ENCODE results near the gene GPR160. TPM values are rescaled to one million over a fixed set of nuclear protein-coding genes. Genes with fewer than 3 reads are reported as not detected.

GPR160 gene
- total RNA-seq, 1 experiment from 2014 or later = 9.9 TPM

DNA sequence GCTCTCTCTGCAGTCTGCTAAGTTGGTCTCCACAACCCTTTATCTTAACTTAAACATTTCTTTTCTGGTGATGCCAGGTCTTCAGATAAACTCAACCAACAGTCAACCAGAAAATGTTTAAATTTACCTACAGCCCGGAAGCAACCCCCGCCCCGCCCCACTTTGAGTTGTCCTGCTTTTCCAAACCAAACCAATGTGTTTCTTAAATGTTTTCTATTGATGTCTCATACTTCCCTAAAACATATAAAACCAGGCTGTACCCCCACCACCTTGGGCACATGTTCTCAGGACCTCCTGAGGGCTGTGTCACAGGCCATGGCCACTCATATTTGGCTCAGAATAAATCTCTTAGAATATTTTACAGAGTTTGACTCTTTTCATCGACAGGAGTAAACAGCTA lies 13.2 kb upstream of the GPR160 start (continued):
- TF ChIP-seq, protein P1, sequence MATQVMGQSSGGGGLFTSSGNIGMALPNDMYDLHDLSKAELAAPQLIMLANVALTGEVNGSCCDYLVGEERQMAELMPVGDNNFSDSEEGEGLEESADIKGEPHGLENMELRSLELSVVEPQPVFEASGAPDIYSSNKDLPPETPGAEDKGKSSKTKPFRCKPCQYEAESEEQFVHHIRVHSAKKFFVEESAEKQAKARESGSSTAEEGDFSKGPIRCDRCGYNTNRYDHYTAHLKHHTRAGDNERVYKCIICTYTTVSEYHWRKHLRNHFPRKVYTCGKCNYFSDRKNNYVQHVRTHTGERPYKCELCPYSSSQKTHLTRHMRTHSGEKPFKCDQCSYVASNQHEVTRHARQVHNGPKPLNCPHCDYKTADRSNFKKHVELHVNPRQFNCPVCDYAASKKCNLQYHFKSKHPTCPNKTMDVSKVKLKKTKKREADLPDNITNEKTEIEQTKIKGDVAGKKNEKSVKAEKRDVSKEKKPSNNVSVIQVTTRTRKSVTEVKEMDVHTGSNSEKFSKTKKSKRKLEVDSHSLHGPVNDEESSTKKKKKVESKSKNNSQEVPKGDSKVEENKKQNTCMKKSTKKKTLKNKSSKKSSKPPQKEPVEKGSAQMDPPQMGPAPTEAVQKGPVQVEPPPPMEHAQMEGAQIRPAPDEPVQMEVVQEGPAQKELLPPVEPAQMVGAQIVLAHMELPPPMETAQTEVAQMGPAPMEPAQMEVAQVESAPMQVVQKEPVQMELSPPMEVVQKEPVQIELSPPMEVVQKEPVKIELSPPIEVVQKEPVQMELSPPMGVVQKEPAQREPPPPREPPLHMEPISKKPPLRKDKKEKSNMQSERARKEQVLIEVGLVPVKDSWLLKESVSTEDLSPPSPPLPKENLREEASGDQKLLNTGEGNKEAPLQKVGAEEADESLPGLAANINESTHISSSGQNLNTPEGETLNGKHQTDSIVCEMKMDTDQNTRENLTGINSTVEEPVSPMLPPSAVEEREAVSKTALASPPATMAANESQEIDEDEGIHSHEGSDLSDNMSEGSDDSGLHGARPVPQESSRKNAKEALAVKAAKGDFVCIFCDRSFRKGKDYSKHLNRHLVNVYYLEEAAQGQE (IDR thresholded peaks at IDR 0.05; ENCODE audit: low read depth) = no peak
- TF ChIP-seq, protein P2, sequence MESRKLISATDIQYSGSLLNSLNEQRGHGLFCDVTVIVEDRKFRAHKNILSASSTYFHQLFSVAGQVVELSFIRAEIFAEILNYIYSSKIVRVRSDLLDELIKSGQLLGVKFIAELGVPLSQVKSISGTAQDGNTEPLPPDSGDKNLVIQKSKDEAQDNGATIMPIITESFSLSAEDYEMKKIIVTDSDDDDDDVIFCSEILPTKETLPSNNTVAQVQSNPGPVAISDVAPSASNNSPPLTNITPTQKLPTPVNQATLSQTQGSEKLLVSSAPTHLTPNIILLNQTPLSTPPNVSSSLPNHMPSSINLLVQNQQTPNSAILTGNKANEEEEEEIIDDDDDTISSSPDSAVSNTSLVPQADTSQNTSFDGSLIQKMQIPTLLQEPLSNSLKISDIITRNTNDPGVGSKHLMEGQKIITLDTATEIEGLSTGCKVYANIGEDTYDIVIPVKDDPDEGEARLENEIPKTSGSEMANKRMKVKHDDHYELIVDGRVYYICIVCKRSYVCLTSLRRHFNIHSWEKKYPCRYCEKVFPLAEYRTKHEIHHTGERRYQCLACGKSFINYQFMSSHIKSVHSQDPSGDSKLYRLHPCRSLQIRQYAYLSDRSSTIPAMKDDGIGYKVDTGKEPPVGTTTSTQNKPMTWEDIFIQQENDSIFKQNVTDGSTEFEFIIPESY (IDR thresholded peaks at IDR 0.05; ENCODE audit: extremely low read depth, insufficient replicate concordance, low read length) = no peak
- TF ChIP-seq, protein P3, sequence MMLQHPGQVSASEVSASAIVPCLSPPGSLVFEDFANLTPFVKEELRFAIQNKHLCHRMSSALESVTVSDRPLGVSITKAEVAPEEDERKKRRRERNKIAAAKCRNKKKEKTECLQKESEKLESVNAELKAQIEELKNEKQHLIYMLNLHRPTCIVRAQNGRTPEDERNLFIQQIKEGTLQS (IDR thresholded peaks at IDR 0.05) = no peak
- no peak for TF ChIP-seq CEBPB (IDR thresholded peaks at IDR 0.05; ENCODE audit: low read depth)

DNA sequence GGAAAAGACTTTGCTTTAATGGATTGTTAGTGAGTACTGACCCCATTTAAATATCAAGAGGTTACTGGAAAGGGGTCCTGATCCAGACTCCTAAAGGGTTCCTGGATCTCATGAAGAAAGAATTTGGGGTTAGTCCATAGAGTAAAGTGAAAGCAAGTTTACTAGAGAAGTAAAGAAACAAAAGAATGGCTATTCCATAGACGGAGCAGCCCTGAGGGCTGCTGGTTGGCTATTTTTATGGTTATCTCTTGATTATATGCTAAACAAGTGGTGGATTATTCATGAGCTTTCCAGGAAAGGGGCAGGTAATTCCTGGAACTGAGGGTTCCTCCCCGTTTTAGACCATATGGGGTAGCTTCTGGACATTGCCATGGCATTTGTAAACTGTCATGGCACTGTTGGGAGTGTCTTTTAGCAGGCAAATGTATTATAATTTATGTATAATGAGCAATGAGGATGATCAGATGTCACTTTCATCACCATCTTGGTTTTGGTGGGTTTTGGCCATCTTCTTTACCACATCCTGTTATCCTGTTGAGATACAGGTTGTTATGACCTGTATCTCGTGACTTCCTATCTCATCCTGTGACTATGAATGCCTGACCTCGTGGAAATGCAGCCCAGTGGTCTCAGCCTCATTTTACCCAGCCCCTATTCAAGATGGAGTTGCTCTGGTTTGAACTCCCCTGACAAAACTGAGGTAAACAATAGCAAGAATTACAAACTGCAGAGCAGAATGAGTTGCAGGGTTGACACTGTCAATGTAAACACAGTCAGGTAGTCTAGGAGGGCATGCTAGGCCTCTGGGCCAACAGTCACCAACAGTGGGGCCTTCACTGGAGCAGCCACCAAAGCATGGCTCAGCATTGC lies 10.3 kb upstream of the GPR160 start:
- Histone ChIP-seq H2AFZ (ENCODE audit: low read depth, low read length, poor library complexity, severe bottlenecking) (no peak overlapping the region), H3K9ac (ENCODE audit: low read length) (no peak overlapping the region), H3K9me3 (ENCODE audit: control insufficient read depth in 1 of 2, insufficient read depth in 1 of 2, low read depth in 1 of 2, low read length in 2 of 2) (no peaks in the 10 kb centered on the region), H3K4me1 (ENCODE audit: control insufficient read depth in 1 of 2, insufficient read depth in 2 of 2, low read length in 2 of 2) (no peaks in the 10 kb centered on the region), H4K20me1 (ENCODE audit: insufficient read depth) (no peaks in the 10 kb centered on the region), H3K27me3 (ENCODE audit: insufficient read depth, low read length) (no peaks in the 10 kb centered on the region), H3K27ac (ENCODE audit: low read depth, low read length) (no peak overlapping the region), H3K9me2 (ENCODE audit: insufficient read depth) (no peaks in the 10 kb centered on the region), H3K36me3 (ENCODE audit: control insufficient read depth in 1 of 2, insufficient read depth in 2 of 2, low read length in 2 of 2) (no peaks in the 10 kb centered on the region), H3K79me2 (ENCODE audit: insufficient read depth, low read length) (no peaks in the 10 kb centered on the region), H3K4me2 (ENCODE audit: low read length) (no peak overlapping the region), H3K4me3 (replicated peaks in 1 of 2; ENCODE audit: low read depth in 1 of 2, low read length in 2 of 2) (no peak overlapping the region)
- no TSS peak for BruUV-seq (replicated peaks)
- ChIA-PET CTCF (no interaction called here), RAD21 (ENCODE audit: low non-redundant PET in 1 of 2, low total read pairs in 2 of 2, uncharacterized antibody in 2 of 2, unreplicated experiment in 2 of 2) (no interaction called here), POLR2A (no interaction called here)
- no peak for ATAC-seq
- no peak for DNase-seq (ENCODE audit: low read depth, low spot score)
- intact Hi-C loops (cut with micrococcal nuclease) = no loop called here
- no peak for TF ChIP-seq ELF1 (IDR thresholded peaks at IDR 0.05; ENCODE audit: borderline replicate concordance, low read depth)
- no peak for TF ChIP-seq SP1 (IDR thresholded peaks at IDR 0.05; ENCODE audit: low read depth)
- TF ChIP-seq, protein P2 (IDR thresholded peaks at IDR 0.05; ENCODE audit: extremely low read depth, insufficient replicate concordance, low read length) = no peak
- no peak for TF ChIP-seq ZFX (IDR thresholded peaks at IDR 0.05)
- TF ChIP-seq, protein P1 (IDR thresholded peaks at IDR 0.05; ENCODE audit: low read depth) = no peak
